Fibroblast of lung (primary cell): ENCODE measurements around the gene COLEC11. TPM values are rescaled to one million over a fixed set of nuclear protein-coding genes. Genes with fewer than 3 reads are reported as not detected.

Experiments
- DNase-seq, 2 donors: peaks; one replicate each; pipeline versions ENCODE4 v3.0.0 to v3.0.0-alpha.2; 2010; ENCODE audit warnings: low read depth in 2 of 2
- H2AFZ ChIP-seq: 2 replicates; pipeline ENCODE4 v1.5.1; 2012; ENCODE audit warnings: low read length, control low read depth, inconsistent platforms
- H3K27ac ChIP-seq: 2 replicates; pipeline ENCODE4 v1.5.1; 2011; ENCODE audit warnings: low read length, control low read depth; ENCODE audit not compliant: insufficient read depth
- H3K27me3 ChIP-seq: 2 replicates; pipeline ENCODE4 v1.5.1; 2011; ENCODE audit warnings: mild to moderate bottlenecking, low read length; ENCODE audit not compliant: control insufficient read depth, insufficient read depth
- H3K36me3 ChIP-seq: 2 replicates; pipeline ENCODE4 v1.5.1; 2011; ENCODE audit warnings: low read length; ENCODE audit not compliant: control insufficient read depth, insufficient read depth
- H3K4me1 ChIP-seq: 2 replicates; pipeline ENCODE4 v1.5.1; 2011; ENCODE audit warnings: low read length; ENCODE audit not compliant: control insufficient read depth, insufficient read depth; ENCODE audit errors: extremely low read depth
- H3K4me2 ChIP-seq: 2 replicates; pipeline ENCODE4 v1.5.1; 2011; ENCODE audit warnings: low read length, control low read depth; ENCODE audit not compliant: insufficient read depth; ENCODE audit errors: extremely low read depth
- H3K4me3 ChIP-seq, 4 experiments: fragments of 200-600 bp in 1 of 4; sonication (generic) in 1 of 4; replicated peaks in 1 of 4; 2 replicates each; pipeline ENCODE4 v1.5.1; 2011 to 2016; ENCODE audit warnings: low read length in 4 of 4, low read depth in 3 of 4, mild to moderate bottlenecking in 3 of 4, control low read depth in 2 of 4, inconsistent platforms in 1 of 4, mixed read lengths in 1 of 4; ENCODE audit not compliant: insufficient read depth in 1 of 4; ENCODE audit errors: control extremely low read depth in 1 of 4
- H3K79me2 ChIP-seq: 2 replicates; pipeline ENCODE4 v1.5.1; 2012; ENCODE audit warnings: mild to moderate bottlenecking, low read length, inconsistent platforms; ENCODE audit not compliant: control insufficient read depth, insufficient read depth
- H3K9ac ChIP-seq: 2 replicates; pipeline ENCODE4 v1.5.1; 2011; ENCODE audit warnings: mild to moderate bottlenecking, low read length, control low read depth; ENCODE audit not compliant: insufficient read depth
- H3K9me3 ChIP-seq: 2 replicates; pipeline ENCODE4 v1.5.1; 2012; ENCODE audit warnings: low read depth, low read length; ENCODE audit not compliant: control insufficient read depth, insufficient read depth
- H4K20me1 ChIP-seq: 2 replicates; pipeline ENCODE4 v1.5.1; 2011; ENCODE audit warnings: low read length; ENCODE audit not compliant: control insufficient read depth, insufficient read depth; ENCODE audit errors: extremely low read depth
- CTCF ChIP-seq, 2 donors: IDR thresholded peaks in 1 of 2; conservative IDR thresholded peaks in 1 of 2; 1 replicate in 1 of 2; 2 replicates in 1 of 2; pipeline ENCODE4 v1.5.1; 2011 to 2012; ENCODE audit warnings: low read length in 2 of 2, control low read depth in 1 of 2, inconsistent platforms in 1 of 2, low read depth in 1 of 2, mild to moderate bottlenecking in 1 of 2
- EZH2 ChIP-seq: IDR thresholded peaks from 2 replicates; pipeline ENCODE4 v1.5.1; 2012; ENCODE audit warnings: low read length, control low read depth, mild to moderate bottlenecking; ENCODE audit errors: missing control alignments
- polyA plus RNA-seq, 2 donors: library from polyadenylated mRNA; depleted of rRNA in 1 of 2; stranded (reverse) in 1 of 2; unstranded in 1 of 2; fragments of >200 nt; gene quantifications; 2 replicates each; pipeline ENCODE4 v1.2.1, GENCODE V29; 2011 to 2012; ENCODE audit warnings: missing spikeins in 1 of 2
- total RNA-seq: library from RNA; depleted of rRNA; stranded (reverse); fragments of >200 nt; gene quantifications from 2 replicates; pipeline ENCODE4 v1.2.1, GENCODE V29; 2014

The COLEC11 gene
- total and polyA plus RNA-seq, 2 donors (not counting 1 experiment from before 2014, with no cell fraction given) = 0.30 to 0.83 TPM

- no peaks in the 10 kb centered on the region for H3K36me3 ChIP-seq
- peaks cover 1% of the 10 kb centered on the region for H3K4me1 ChIP-seq
- H3K27ac ChIP-seq = no peak overlapping the region
- DNase-seq = no peak
- H3K27me3 ChIP-seq = no peaks in the 10 kb centered on the region
- no peak overlapping the region for H2AFZ ChIP-seq
- TF ChIP-seq EZH2 (no peak), CTCF (conservative IDR thresholded peaks at IDR 0.05 in 1 of 2, IDR thresholded peaks at IDR 0.05 in 1 of 2; ENCODE audit: low read depth in 1 of 2, low read length in 2 of 2) (no peak)
- H3K9ac ChIP-seq = no peak overlapping the region
- no peaks in the 10 kb centered on the region for H3K9me3 ChIP-seq
- no peak overlapping the region for H3K4me2 ChIP-seq
- no peak overlapping the region for H3K4me3 ChIP-seq
- no peaks in the 10 kb centered on the region for H4K20me1 ChIP-seq
- no peaks in the 10 kb centered on the region for H3K79me2 ChIP-seq
Measured at GRCh38 chr2:3646446-3646845, 51.5 kb downstream of the COLEC11 start.

GRCh38 chr2:3647246-3647645 lies 52.3 kb downstream of the COLEC11 start:
- no peaks in the 10 kb centered on the region for H3K9me3 ChIP-seq
- H4K20me1 ChIP-seq = no peaks in the 10 kb centered on the region
- H3K27ac ChIP-seq = no peak overlapping the region
- H3K9ac ChIP-seq = no peak overlapping the region
- H3K4me1 ChIP-seq = peaks cover 4% of the 10 kb centered on the region
- H3K4me3 ChIP-seq = no peak overlapping the region
- TF ChIP-seq EZH2 (no peak), CTCF (conservative IDR thresholded peaks at IDR 0.05 in 1 of 2, IDR thresholded peaks at IDR 0.05 in 1 of 2; ENCODE audit: low read depth in 1 of 2, low read length in 2 of 2) (no peak)
- no peak for DNase-seq
- H3K27me3 ChIP-seq = no peaks in the 10 kb centered on the region
- no peak overlapping the region for H2AFZ ChIP-seq
- H3K36me3 ChIP-seq = no peaks in the 10 kb centered on the region
- H3K4me2 ChIP-seq = no peak overlapping the region
- no peaks in the 10 kb centered on the region for H3K79me2 ChIP-seq

- Histone ChIP-seq H3K79me2 (no peaks in the 10 kb centered on the region), H3K27ac (no peak overlapping the region), H3K4me1 (peaks cover 4% of the 10 kb centered on the region), H3K4me2 (no peak overlapping the region), H4K20me1 (no peaks in the 10 kb centered on the region), H3K9me3 (no peaks in the 10 kb centered on the region), H3K4me3 (no peak overlapping the region), H3K27me3 (no peaks in the 10 kb centered on the region), H3K9ac (no peak overlapping the region), H2AFZ (no peak overlapping the region), H3K36me3 (no peaks in the 10 kb centered on the region)
- DNase-seq = no peak
- TF ChIP-seq CTCF (conservative IDR thresholded peaks at IDR 0.05 in 1 of 2, IDR thresholded peaks at IDR 0.05 in 1 of 2; ENCODE audit: low read depth in 1 of 2, low read length in 2 of 2) (no peak), EZH2 (no peak)
Measured at GRCh38 chr2:3647831-3648651, 53.1 kb downstream of the COLEC11 start.
